ENCODE results near the gene PCDHGB4.

DNA sequence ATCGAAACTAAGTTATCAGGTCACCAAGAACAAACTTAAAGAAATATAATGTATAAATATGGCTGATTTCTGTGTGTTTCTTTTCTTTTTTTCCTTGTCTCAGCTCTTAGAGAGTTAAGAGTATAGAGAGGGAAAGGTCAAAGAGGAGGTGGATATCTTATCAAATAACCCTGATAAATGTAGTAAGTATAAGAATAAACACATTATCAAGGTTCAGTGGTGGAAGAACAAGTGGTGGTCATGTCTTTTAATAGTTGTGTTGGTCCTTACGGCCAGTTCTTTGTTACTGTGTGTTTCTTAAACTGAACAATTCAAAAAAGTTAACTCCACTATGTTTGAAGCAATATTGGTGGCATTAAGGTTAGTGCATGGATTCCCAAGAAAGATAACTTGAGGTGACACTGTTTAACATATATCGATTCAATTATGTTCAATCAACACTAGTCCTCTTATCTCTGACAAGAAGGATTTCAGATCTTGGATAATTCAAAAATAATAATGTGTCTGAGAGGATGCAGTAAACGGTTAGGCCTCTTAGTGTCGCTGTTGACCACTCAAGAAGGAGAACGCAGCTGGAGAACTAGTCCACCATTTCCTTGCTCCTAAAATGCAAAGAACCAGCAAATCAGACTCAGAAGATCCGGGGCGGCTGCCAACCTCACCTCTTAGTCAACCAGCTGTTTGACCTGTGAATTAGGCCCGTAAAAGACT, 44.1 kb upstream of the PCDHGB4 start, which contains the start of gene PCDHGA3:
- TF ChIP-seq, protein P1, sequence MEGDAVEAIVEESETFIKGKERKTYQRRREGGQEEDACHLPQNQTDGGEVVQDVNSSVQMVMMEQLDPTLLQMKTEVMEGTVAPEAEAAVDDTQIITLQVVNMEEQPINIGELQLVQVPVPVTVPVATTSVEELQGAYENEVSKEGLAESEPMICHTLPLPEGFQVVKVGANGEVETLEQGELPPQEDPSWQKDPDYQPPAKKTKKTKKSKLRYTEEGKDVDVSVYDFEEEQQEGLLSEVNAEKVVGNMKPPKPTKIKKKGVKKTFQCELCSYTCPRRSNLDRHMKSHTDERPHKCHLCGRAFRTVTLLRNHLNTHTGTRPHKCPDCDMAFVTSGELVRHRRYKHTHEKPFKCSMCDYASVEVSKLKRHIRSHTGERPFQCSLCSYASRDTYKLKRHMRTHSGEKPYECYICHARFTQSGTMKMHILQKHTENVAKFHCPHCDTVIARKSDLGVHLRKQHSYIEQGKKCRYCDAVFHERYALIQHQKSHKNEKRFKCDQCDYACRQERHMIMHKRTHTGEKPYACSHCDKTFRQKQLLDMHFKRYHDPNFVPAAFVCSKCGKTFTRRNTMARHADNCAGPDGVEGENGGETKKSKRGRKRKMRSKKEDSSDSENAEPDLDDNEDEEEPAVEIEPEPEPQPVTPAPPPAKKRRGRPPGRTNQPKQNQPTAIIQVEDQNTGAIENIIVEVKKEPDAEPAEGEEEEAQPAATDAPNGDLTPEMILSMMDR (IDR thresholded peaks at IDR 0.05) = peak in 5 of 7 experiments; percentile 18 to 36 (median 34)
- TF ChIP-seq POLR2A (IDR thresholded peaks at IDR 0.05) = no peak

Measured in body of pancreas (tissue), 4 donors.